Ishikawa (cell line): ENCODE data around the gene LOXL3.

Experiments
- CEBPB ChIP-seq: IDR thresholded peaks from 2 replicates; pipeline ENCODE4 v1.6.1; 2012
- EGR1 ChIP-seq: IDR thresholded peaks from 2 replicates; pipeline ENCODE4 v1.6.1; 2012
- FOXM1 ChIP-seq: IDR thresholded peaks from 2 replicates; pipeline ENCODE4 v1.6.1; 2012; ENCODE audit warnings: low read depth, borderline replicate concordance
- RAD21 ChIP-seq: IDR thresholded peaks from 2 replicates; pipeline ENCODE4 v1.6.1; 2012; ENCODE audit warnings: low read depth
- REST ChIP-seq: IDR thresholded peaks from 2 replicates; pipeline ENCODE4 v1.6.1; 2012; ENCODE audit warnings: low read depth, mild to moderate bottlenecking
- TAF1 ChIP-seq: IDR thresholded peaks from 2 replicates; pipeline ENCODE4 v1.6.1; 2012; ENCODE audit warnings: low read depth, mild to moderate bottlenecking
- YY1 ChIP-seq: IDR thresholded peaks from 2 replicates; pipeline ENCODE4 v1.6.1; 2012; ENCODE audit warnings: low read depth
- TF ChIP-seq, protein P1 (sequence below): IDR thresholded peaks from 2 replicates; pipeline ENCODE4 v1.6.1; 2012

GRCh38 chr2:74566754-74567085, 13.0 kb upstream of the LOXL3 start:
- TF ChIP-seq, protein P1, sequence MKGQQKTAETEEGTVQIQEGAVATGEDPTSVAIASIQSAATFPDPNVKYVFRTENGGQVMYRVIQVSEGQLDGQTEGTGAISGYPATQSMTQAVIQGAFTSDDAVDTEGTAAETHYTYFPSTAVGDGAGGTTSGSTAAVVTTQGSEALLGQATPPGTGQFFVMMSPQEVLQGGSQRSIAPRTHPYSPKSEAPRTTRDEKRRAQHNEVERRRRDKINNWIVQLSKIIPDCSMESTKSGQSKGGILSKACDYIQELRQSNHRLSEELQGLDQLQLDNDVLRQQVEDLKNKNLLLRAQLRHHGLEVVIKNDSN, result no peak
- TF ChIP-seq EGR1 (no peak), REST (no peak), TAF1 (no peak), YY1 (no peak), RAD21 (no peak), FOXM1 (no peak), CEBPB (no peak)
